Left kidney (tissue), 2 donors: Measurements from ENCODE around the gene SLC23A3. TPM values are rescaled to one million over a fixed set of nuclear protein-coding genes. Genes with fewer than 3 reads are reported as not detected.

Source experiments
- DNase-seq: peaks from one replicate; pipeline ENCODE4 v3.0.0-alpha.2; 2013
- polyA plus RNA-seq: library from polyadenylated mRNA; unstranded; fragments of 120-200 nt; gene quantifications from one replicate; pipeline ENCODE4 v1.2.1, GENCODE V29; 2013; ENCODE audit not compliant: insufficient read length

The SLC23A3 gene
- polyA plus RNA-seq, 1 donor, result 22.3 TPM

DNA sequence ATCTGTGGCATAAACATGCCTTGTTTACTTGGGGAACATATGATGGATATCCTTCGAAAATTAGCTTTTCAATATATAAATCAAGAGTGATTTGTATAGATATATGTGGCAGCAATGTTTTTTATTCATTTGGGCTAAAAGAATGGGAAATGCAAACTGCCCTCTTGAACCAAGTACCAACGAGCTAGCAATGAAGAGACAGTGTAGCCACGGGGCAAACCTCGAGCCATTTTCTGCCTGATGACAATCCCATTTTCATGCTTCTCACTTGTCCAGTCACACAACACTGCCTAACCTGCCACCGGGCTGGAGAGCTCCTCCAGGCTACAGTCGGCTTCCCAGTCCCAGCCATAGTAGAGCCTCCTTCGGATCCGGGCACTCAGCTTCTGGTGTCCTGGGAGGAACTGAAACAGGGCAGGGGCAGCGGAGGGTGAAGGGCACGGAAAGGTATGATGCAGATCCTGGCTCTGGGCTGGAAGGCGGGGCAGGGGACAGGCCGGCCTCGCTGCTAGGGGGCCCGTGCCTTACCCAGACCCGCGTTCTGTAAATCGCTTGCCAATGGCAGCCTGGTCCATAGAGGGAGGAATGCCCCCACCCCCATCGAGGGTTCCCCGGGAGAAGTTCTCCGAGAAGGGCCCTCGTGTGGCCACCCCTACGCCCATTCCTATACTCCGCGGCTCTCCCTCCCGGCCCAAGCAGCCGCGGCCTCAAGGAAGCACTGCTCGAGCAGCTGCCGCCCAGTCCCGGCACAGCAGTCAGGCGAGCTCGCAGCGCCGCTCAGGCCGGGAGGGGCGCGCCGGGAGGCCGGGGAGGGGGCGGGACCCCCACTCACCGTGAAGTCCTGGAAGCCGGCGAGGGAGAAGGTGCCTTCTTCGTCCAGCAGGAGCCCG is 6.3 kb upstream of the SLC23A3 start:
- DNase-seq, result peak; percentile 33

DNA sequence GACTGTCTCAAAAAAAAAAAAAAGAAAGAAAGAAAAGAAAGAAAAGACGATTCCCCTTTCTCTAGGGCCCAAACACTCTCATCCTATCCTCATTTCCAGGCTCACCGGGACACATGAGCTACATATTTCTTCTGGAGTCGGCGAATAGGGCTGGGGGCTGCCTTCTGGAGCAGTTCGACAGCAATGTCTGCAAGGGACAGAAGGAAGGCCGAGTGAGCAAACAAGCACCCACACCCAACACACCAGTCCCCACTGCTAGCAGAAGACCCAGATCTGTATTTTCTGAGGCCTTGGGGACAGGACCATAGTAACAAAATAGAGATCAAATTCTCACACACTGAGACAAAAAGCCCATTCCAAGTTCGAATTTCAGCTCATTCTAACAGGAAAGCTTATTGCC is 5.7 kb upstream of the SLC23A3 start:
- DNase-seq, result no peak

GRCh38 chr2:219174801-219175200 is 5.0 kb upstream of the SLC23A3 start:
- DNase-seq, result no peak

DNA sequence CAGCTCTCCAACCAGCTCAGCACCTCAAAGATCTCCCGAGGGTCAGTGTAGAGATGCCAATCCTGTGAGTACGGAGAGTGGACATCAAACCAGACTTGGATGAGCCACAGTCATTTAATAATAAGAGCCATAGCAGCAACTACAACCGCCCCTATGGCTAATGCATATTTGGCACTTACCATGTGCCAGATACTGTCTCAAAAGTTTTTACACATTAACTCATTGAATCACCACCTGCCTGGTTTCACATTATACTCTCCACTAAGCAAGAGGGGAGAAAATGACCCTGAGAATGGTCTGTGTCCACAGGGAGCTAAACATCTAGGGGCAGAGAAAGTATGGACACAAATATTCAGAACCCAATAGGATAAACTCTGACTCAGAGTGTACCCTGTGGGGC is 4.3 kb upstream of the SLC23A3 start:
- DNase-seq, result no peak

DNA sequence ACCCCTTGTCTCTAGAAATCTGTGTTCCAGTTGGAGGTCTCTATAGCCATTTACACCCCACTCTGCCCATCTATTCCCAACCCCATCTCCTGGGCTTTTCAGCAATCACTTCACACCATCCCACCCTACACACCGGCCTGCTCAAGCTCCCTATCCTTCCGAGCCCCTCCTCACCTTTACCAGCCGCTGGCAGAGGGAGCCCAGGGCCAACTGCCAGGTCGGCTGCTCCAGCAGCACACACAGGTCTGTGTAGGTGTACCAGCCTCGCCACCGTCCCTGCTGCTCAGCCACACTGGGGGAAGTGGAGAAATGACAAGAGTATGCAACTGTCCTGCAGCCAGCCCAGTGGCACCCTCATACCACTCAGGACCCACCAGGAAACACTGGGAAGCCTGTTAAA is 3.3 kb upstream of the SLC23A3 start:
- DNase-seq, result no peak

DNA sequence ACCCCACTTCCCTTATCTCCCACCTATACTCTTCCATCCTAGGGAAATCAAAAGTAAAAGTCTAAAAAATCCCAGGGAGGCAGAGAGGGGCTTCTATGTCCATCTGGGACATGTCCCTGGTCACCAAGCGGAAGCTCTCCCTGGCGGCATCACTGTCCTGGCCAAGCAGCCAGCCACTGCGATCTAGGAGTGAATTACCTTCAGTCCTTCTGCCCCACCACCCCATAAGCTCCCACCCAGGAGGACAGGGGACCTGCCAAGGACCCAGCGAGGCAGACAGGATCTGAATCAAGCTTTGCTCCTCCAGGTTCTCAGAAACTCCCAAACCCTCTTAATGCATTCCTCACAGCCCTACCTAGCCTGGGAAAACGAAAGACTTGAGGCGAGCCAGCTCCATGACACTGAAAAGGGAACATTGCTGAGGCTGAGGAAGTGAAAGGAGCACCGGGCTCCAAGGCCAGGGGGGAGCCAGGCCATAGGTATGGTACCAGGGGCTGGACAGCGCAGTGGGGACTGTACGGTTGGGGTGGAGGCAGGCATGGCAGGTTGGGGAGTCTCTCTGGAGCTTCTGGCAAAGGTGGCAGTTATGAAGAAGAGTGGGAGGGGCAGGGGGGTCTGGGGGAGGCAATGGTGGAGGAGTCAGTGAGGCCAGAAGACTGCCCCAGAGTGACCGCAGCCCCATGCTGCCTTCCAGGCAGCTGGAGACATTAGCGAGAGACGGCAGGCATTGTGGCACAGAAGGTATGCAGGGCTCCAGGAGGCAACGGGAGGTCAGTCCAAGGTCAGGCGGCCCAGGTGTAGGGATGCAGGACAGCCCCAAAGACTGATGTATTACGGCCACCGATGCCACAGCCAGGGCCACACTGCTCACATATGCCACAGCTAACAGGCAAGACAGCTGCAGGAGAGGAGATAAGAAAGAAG is 2.7 kb upstream of the SLC23A3 start:
- no peak for DNase-seq

GRCh38 chr2:219171231-219171651 is 1.4 kb upstream of the SLC23A3 start:
- peak; percentile 45 for DNase-seq

DNA sequence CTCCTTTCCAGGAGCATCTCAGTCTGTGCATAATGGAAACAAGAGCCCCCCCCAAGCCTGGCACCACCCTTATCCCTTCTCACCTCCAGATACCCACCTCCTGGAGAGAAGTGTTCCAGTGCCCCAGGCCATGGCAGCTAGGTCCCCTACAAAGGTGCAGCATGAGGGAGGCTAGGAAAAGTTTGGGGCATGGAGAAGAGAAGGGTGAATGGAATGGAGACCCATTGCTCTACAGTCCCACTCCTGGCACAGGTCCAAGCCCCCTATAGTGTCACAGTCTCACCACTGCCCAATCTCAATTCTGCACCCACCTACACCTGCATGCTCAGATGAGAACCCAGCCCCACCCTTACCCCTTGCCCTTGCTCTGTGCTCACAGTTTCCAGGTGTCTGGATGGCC is 897 bp downstream of the SLC23A3 start:
- no peak for DNase-seq

GRCh38 chr2:219168526-219168925 is 1.3 kb downstream of the SLC23A3 start:
- DNase-seq, result no peak

DNA sequence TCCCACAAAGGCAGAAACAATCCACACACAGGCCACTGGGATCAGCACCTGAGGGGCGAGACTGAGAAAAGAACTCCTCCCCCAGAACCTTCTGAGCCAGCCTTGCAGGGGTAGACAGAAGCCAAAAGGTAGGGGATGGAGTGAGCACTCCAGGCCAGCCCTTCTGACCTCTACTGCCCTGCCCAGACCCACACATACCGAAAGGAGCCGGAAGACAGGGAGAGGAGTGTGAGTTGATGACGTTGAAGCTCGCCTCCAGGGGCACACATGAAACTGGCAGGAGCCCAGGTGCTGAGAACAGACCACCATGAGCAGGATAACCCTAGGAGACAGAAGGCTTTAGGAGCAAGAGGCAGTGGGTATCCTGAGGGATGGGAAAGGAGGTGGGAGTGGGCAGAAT is 1.8 kb downstream of the SLC23A3 start:
- DNase-seq, result no peak

DNA sequence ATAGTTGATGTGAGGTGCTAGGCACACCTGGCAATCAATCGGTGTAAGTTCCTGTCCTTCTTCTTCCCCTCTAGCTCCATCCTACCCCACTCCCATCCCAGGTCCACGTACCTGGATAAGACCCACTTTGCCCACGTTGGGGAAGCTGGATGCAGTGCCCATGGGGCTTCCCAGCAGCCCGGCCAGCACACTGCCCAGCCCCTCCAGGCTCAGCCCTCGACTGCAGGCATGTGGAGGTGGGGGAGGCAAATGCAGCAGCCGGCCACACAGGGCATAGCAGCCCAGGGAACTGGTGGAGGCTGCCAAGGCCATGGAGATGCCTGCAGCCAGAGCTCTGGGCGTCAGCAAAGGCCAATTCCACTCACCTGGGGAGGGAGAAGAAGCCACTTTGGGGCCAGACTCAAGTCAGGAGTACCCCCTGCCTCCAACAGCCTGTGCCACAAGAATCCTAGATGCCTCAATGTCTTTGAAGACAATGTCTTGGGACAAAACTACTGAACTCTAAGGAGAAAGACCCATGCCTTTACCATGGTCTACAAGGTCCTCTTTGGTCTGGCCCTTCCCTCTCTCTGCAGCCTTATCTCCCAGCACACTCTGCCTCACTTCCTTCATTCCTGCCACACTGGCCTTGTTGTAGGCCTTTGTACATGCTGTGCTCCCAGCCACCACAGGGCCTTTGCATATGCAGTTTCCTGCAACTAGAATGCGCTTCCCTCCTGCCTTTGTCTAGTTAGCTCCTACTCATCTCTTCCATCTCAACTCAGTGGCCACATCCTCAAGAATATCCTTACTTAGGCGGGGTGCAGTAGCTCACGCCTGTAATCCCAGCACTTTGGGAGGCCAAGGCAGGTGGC is 4.5 kb downstream of the SLC23A3 start:
- no peak for DNase-seq

DNA sequence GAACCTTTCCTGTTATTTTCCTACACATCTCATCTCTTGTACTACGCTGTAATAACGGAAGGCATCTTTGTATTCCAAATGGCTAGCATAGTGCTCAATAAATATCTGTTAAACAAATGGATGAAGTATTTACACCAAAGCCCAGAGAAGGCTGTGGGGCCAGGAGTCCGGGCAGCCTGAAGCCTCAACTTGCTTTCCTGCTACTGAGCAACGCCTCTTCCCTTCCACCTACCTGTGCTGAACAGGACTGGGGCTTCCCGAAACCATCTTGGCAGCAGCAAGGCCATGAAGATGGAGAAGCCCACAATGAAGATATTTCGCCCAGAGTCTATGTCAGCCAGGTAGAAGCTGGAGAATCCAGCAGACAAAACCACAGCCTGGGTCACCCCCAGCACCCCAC is 6.7 kb downstream of the SLC23A3 start:
- DNase-seq, result no peak

- no peak for DNase-seq
Observed at GRCh38 chr2:219161097-219161496, 8.7 kb downstream of the SLC23A3 start.

DNA sequence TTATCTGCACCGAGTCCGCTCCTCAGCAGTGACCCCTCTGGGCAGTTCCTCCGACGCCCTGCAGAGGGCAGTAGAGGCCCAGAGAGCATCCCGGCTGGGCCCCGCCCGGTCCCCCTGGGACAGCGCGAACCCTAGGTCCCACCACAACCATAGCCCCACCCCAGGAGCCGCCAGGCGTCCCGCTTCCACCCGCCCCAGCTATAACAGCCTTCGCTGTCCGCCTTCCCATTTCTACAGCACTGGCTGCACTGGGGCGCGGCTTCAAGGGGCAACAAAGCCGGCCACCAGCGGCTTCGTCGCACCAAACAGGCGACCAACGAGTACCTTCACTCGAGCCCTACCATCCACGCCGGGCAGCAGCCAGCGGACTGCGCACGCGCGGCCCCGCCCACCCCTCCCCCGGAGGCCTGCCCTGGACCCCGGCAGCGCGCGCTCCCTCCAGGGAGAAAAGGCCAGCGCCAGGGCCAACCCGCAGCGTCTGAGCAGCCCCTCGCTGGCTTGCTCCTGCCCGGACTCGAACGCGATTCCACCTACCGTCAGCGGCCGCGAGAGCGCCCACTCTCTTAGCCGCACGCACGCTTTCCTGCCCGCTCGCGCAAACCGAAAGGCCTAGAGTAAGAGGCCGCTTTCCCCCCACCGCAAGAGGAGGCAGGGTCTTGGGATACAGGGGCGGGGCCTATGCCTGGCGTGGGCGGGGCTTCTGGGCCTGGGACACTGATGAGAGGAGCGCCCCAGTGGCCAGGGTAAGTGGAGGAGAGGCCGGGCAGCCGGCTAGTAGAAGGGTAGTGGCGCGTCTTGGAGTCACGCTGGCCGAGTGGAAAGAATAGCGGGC is 9.4 kb downstream of the SLC23A3 start, which contains the start of gene NHEJ1:
Gene NHEJ1 (minus strand): TSS at position 630 of the 832 bp plus-strand sequence. CDS start 2,453 bp downstream, outside the sequence.
- DNase-seq, result peak; percentile 92

DNA sequence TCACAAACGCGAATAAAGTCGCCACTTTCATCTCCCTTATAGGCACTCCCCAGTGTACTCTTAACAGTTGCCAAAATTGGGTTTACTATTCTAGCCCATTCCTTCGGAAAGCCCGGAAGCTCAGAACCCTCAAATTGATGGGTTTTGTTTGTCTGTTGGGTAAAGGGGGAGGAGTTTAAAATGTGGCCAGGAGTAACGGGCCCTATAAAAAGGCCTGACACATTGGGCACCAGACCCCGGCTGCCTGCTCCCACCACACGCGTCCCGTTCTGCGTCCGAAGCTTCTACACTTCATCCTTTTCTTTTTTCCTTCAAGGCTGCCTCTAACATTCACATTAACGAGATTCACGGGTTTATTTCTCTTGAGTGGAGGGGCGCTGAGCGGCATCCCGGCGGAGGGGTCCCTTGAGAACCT is 10.1 kb downstream of the SLC23A3 start:
- DNase-seq, result no peak

DNA sequence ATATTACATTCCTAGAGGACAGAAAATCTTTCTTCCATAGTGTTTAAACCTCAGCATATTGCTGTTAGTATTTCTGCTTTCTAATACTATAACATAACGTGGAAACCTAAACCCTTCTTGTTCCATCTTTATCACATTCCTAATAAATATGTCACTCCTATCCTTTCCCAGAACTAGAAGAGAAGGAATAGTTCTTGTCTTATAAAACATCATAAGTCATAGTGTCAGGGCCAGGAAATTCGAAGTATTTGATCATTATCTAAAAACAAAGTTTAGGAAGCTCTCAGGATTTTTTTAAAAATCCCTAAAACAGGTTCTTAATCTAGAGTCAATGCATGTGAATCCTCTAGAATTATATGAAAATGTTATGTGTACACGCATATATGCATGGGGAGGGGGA is 11.2 kb downstream of the SLC23A3 start:
- DNase-seq, result no peak

- DNase-seq, result no peak
Observed at GRCh38 chr2:219158025-219158424, 11.8 kb downstream of the SLC23A3 start.

GRCh38 chr2:219157396-219157795 is 12.4 kb downstream of the SLC23A3 start:
- DNase-seq, result no peak

DNA sequence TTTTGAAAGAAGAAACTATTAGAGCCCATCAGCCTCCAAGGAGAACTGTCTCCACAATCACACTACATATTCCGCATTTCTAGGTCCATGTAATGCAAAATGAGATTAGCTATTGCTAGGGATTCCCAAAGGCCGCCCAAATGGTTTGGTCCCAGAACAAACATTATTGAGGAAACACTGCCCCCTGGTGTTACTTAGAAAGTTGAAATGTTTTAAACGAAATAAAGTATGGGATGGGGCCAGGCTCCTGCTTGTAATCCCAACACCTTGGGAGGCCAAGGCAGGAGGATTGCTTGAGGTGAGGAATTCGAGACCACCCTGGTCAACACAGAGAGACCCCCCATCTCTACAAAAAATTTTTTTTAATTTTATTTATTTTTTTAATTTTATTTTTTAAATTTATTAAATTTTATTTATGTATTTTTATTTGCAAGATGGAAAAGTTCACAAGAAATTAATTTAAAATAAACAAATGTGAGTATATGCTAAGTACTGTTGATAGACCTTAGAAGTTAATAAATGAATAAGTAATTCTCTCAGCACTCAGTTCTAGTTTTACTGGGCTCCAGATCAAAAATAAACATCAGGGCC is 14.7 kb downstream of the SLC23A3 start:
- DNase-seq, result peak; percentile 80

DNA sequence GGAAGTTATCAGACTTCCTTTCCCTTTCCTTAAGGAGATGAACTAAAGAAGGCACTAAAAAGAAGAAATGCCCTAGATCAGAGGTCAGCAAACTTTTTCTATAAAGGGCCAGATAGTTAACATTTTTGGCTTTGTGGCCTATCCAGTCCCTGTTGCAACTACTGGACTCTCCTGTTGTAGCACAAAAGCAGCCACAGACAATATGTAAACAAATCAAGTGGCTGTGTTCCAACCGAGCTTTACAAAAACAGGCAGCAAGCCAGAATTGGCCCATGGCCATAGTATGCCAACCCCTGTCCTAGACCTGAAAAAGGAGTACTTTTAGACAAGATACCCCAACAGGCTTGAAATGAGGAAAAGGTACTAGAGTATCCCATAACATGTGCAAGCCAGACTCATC is 20.2 kb downstream of the SLC23A3 start:
- no peak for DNase-seq

- DNase-seq, result no peak
Observed at GRCh38 chr2:219142329-219142728, 27.5 kb downstream of the SLC23A3 start.
